ENCODE measurements around the gene CDADC1.

Gene CDADC1

DNA sequence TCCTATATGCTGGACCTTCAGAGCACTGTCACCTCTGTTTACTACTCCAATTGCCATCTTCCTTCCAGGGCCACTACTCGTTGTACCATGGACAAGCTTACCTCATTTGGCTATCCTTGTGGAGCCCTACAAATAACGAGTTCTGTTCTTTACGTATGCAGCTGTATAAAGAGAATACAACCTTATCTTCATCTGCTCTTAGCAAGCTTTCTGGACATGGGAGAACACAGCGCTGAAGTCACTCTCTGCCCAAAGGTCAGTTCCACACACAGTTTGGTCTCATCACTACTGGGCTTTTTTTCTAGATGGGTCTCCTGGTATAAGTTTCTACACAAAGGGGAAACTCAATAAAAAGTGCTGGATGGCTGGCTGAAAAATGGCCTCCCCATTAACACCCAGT lies 88.9 kb downstream of the CDADC1 start:
- no peak for TF ChIP-seq CTCF (IDR thresholded peaks at IDR 0.05; ENCODE audit: low read depth, low read length)
- no peak overlapping the region for H3K4me3 ChIP-seq (ENCODE audit: low read depth, low read length)

DNA sequence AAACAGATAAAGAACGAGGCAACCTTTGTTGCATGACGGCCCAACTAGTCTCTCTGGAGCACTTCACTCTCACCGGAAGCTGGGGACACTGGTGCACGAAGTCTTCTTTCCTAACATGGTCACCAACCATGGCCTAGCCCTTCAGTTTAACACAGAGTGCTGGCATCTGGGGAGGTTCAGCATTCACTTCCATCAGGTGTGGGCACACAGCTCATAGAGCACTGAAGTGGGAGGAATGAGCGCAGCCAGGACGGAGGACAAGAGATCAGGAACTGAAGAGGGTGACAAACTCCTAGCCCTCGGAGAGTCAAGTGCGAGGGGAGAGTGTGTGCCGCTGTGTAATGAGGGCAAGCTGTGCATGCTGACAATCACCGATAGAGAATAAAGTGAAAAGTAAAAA lies 92.4 kb downstream of the CDADC1 start:
- no peak overlapping the region for H3K4me3 ChIP-seq (ENCODE audit: low read depth, low read length)
- TF ChIP-seq CTCF (IDR thresholded peaks at IDR 0.05; ENCODE audit: low read depth, low read length) = no peak

DNA sequence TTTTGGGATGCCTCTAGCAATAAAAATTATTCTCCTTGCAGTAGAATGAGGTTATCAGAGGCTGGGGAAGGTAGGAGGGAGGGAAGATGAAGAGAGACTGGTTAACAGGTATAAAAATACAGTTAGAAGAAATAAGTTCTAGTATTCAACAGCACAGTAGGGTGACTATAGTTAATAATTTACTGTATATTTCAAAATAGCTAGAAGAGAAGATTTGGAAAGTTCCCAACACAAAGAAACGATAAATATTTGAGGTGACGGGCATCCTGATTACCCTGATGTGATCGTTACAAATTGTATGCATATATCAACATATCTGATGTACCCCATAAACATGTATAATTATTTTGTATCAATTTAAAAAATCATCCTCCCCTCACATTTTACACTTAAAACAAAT lies 93.8 kb downstream of the CDADC1 start:
- no peak for TF ChIP-seq CTCF (IDR thresholded peaks at IDR 0.05; ENCODE audit: low read depth, low read length)

DNA sequence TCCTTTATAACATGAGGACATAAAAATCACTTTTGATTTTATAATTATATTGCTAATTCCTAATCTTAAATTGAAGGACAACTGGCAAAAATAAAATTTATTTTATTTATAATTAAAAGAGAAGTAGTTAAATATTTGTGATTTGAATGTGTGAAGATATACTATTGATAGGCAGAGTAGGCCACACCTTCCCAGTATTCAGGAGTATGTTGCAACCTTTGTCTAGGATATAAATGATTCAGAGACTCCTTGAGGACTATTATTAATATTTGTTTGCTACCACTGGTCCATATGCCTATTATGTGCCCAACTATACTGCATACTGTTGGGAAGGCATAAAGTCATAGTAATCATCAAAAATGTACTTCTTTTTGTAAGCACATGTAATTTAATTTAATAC lies 94.2 kb downstream of the CDADC1 start:
- H3K4me3 ChIP-seq (ENCODE audit: low read depth, low read length) = no peak overlapping the region
- TF ChIP-seq CTCF (IDR thresholded peaks at IDR 0.05; ENCODE audit: low read depth, low read length) = no peak

More for the DNA sequence above, 93.8 kb downstream of the CDADC1 start:
- no peak overlapping the region for H3K4me3 ChIP-seq (ENCODE audit: low read depth, low read length)

- TF ChIP-seq CTCF (IDR thresholded peaks at IDR 0.05; ENCODE audit: low read depth, low read length) = no peak
- H3K4me3 ChIP-seq (ENCODE audit: low read depth, low read length) = no peak overlapping the region
These were observed 94.7 kb downstream of the CDADC1 start for GRCh38 chr13:49342454-49342853.

All from WI38 (cell line).